K562 (cell line): Measurements from ENCODE around the gene PHYKPL. TPM values are rescaled to one million over a fixed set of nuclear protein-coding genes. Genes with fewer than 3 reads are reported as not detected.

Source experiments
- ATAC-seq: fragments of 200-7000 bp; cut with Tn5 transposase; 3 replicates; pipeline ENCODE4 v1.9.1; 2020; ENCODE audit warnings: moderate library complexity
- BruUV-seq: library from RNA; stranded (reverse); fragments of 400-500 nt; replicated peaks from 2 replicates; lab custom pipeline; 2021; lab: Mats Ljungman, UMichigan
- CTCF ChIA-PET: fragments of 300-600 bp; formaldehyde crosslinking; extraction: SDS; loops from one replicate; lab custom pipeline; 2021; ENCODE audit warnings: low intra/inter-chr PET ratio; lab: Yijun Ruan, JAX
- POLR2A ChIA-PET: fragments of 300-600, 350-650 bp; sonication (Branson Sonifier 250); formaldehyde crosslinking; extraction: SDS; loops from one replicate; lab custom pipeline; 2021; ENCODE audit warnings: antibody characterized with exemption, inconsistent platforms; lab: Yijun Ruan, JAX
- DNase-seq, 4 experiments: peaks; one replicate each; pipeline versions ENCODE4 v3.0.0 to v3.0.0-alpha.2; 2011 to 2018; ENCODE audit warnings: low spot score in 3 of 4, mixed read lengths in 3 of 4; ENCODE audit errors: extremely low read depth in 1 of 4
- FAIRE-seq: peaks from 2 replicates; lab custom pipeline; 2011; peaks lifted over from hg19 to GRCh38; lab: Jason Lieb, UNC
- H2AFZ ChIP-seq: 2 replicates; pipeline ENCODE4 v1.6.0; 2011; ENCODE audit warnings: low read depth, low read length, control low read depth, inconsistent platforms
- H3K27ac ChIP-seq: fragments of 200-600 bp; 3 replicates; pipeline ENCODE4 v1.8.0; 2011; ENCODE audit warnings: low read depth, mild to moderate bottlenecking, control low read depth, inconsistent platforms, low read length, moderate library complexity, mixed read lengths; ENCODE audit errors: extremely low read depth
- H3K27me3 ChIP-seq, 2 experiments: fragments of 300-600 bp in 1 of 2; 2 replicates in 1 of 2; 3 replicates in 1 of 2; pipeline versions ENCODE4 v1.6.0 to v1.8.0; 2011; ENCODE audit warnings: inconsistent platforms in 2 of 2, low read length in 2 of 2, mild to moderate bottlenecking in 1 of 2, mixed read lengths in 1 of 2, moderate library complexity in 1 of 2; ENCODE audit not compliant: control insufficient read depth in 2 of 2, insufficient read depth in 2 of 2
- H3K36me3 ChIP-seq: fragments of 300-600 bp; 3 replicates; pipeline ENCODE4 v1.8.0; 2011; ENCODE audit warnings: mild to moderate bottlenecking, low read length, inconsistent platforms; ENCODE audit not compliant: control insufficient read depth, insufficient read depth
- H3K4me1 ChIP-seq, 2 experiments: fragments of 200-600 bp in 1 of 2; replicated peaks in 1 of 2; 2 replicates in 1 of 2; 3 replicates in 1 of 2; pipeline versions ENCODE4 v1.5.1 to v1.8.0; 2011; ENCODE audit warnings: inconsistent platforms in 2 of 2, low read length in 2 of 2, mild to moderate bottlenecking in 1 of 2, mixed read lengths in 1 of 2, moderate library complexity in 1 of 2; ENCODE audit not compliant: control insufficient read depth in 2 of 2, insufficient read depth in 2 of 2
- H3K4me2 ChIP-seq: 2 replicates; pipeline ENCODE4 v1.6.1; 2011; ENCODE audit warnings: low read length, control low read depth, inconsistent platforms, mixed read lengths; ENCODE audit not compliant: insufficient read depth
- H3K4me3 ChIP-seq: fragments of 200-600 bp; sonication (generic), shearing (Covaris generic); 2 replicates; pipeline ENCODE4 v1.5.1; 2016; ENCODE audit warnings: control low read depth, inconsistent platforms
- H3K79me2 ChIP-seq: fragments of 200-600 bp; 3 replicates; pipeline ENCODE4 v1.8.0; 2011; ENCODE audit warnings: low read length, inconsistent platforms; ENCODE audit not compliant: control insufficient read depth, insufficient read depth
- H3K9ac ChIP-seq, 2 experiments: 2 replicates each; pipeline versions ENCODE4 v1.6.0 to v1.6.1; 2011; ENCODE audit warnings: low read depth in 2 of 2, low read length in 2 of 2, control low read depth in 1 of 2, inconsistent platforms in 1 of 2, mild to moderate bottlenecking in 1 of 2, mixed read lengths in 1 of 2; ENCODE audit not compliant: insufficient read depth in 1 of 2
- H3K9me1 ChIP-seq: one replicate; pipeline ENCODE4 v1.6.0; 2011; ENCODE audit warnings: inconsistent platforms, mild to moderate bottlenecking, low read length, moderate library complexity; ENCODE audit not compliant: control insufficient read depth, insufficient read depth
- H3K9me3 ChIP-seq: replicated peaks from 2 replicates; pipeline ENCODE4 v1.5.1; 2011; ENCODE audit warnings: low read depth, low read length, inconsistent platforms; ENCODE audit not compliant: control insufficient read depth, insufficient read depth
- H4K20me1 ChIP-seq: replicated peaks from 2 replicates; pipeline ENCODE4 v1.6.1; 2011; ENCODE audit warnings: low read length, inconsistent platforms, mixed read lengths; ENCODE audit not compliant: control insufficient read depth, insufficient read depth
- ETV1 ChIP-seq: fragments of 450-650 bp; conservative IDR thresholded peaks from 2 replicates; pipeline ENCODE4 v1.6.1; 2016; ENCODE audit warnings: missing genetic modification characterization, control low read depth, low read depth, missing compliant biosample characterization
- GATA2 ChIP-seq: sonication (generic); formaldehyde crosslinking; IDR thresholded peaks from 2 replicates; pipeline ENCODE4 v1.4.0; 2020; ENCODE audit warnings: mild to moderate bottlenecking, missing genetic modification reagents
- HBP1 ChIP-seq: fragments of 450-650 bp; formaldehyde crosslinking; IDR thresholded peaks from 2 replicates; pipeline ENCODE4 v1.4.0; 2022; ENCODE audit warnings: missing genetic modification characterization
- MTA3 ChIP-seq: fragments of 450-650 bp; formaldehyde crosslinking; IDR thresholded peaks from 2 replicates; pipeline ENCODE4 v1.6.1; 2017; ENCODE audit warnings: mild to moderate bottlenecking, borderline replicate concordance
- NUFIP1 ChIP-seq: fragments of 450-650 bp; IDR thresholded peaks from 2 replicates; pipeline ENCODE4 v1.6.1; 2018; ENCODE audit not compliant: partially characterized antibody
- SNRNP70 ChIP-seq: fragments of 200-400 bp; formaldehyde crosslinking; optimal IDR thresholded peaks from 2 replicates; pipeline ENCODE3; 2017; ENCODE audit warnings: low read depth, low read length
- SP2 ChIP-seq: IDR thresholded peaks from 2 replicates; pipeline ENCODE4 v1.6.1; 2011; ENCODE audit warnings: mild to moderate bottlenecking, low read depth, low read length, moderate library complexity; ENCODE audit not compliant: poor library complexity, severe bottlenecking; ENCODE audit errors: extremely low read depth
- WGBS: fragments of 100-300 bp; shearing (Covaris generic); methylation state at CpG from one replicate; pipeline ENCODE4 v1.1.6; 2016; ENCODE audit warnings: low coverage, mixed read lengths; ENCODE audit not compliant: insufficient coverage; ENCODE audit errors: missing lambda C conversion rate; 5-methylcytosine and 5-hydroxymethylcytosine counted together
- in situ Hi-C: fragments of 300-500 bp; cut with MboI; formaldehyde crosslinking; loops from 4 replicates; pipeline ENCODE4 v1.15.0; 2018; ENCODE audit warnings: inconsistent platforms, mixed read lengths
- intact Hi-C: fragments of 100-400 bp; cut with micrococcal nuclease; formaldehyde crosslinking; loops from 2 replicates; pipeline ENCODE4 v1.14.2; 2022
- polyA plus RNA-seq, 8 experiments: library from polyadenylated mRNA; depleted of rRNA in 4 of 8; stranded (reverse) in 5 of 8; unstranded in 3 of 8; fragments of >200 nt; fragmentation: Nextera tagmentation in 2 of 8; fragmentation: Illumina TruSeq in 1 of 8; extraction: Ambion mirVana in 2 of 8; extraction: Trizol in 1 of 8; gene quantifications; 2 replicates each; pipeline versions ENCODE4 v1.2.1 to v1.2.3, GENCODE V29; 2011 to 2014; ENCODE audit warnings: inconsistent platforms in 1 of 8, missing spikeins in 1 of 8
- total RNA-seq, 7 experiments: library from RNA; depleted of rRNA in 6 of 7; stranded (reverse); fragments of >200 nt in 6 of 7; fragmentation: Illumina TruSeq in 2 of 7; extraction: Trizol in 2 of 7; gene quantifications; 2 replicates each; pipeline versions ENCODE4 v1.2.1 to v1.2.3, GENCODE V29; 2011 to 2021; ENCODE audit warnings: low replicate concordance in 1 of 7
- TF ChIP-seq, protein P1 (sequence below): fragments of 250-450 bp; sonication (Bioruptor Pico); IDR thresholded peaks from 2 replicates; pipeline ENCODE4 v1.4.0; 2020; ENCODE audit warnings: mild to moderate bottlenecking

PHYKPL gene
- total and polyA plus RNA-seq, 9 of the 15 experiments (the other 6 are each of a cell fraction or from before 2014, with no cell fraction given): 4.7 to 34.7 (median 18.6) TPM

- TF ChIP-seq HBP1 (no peak), GATA2 (CRISPR knock-in tag) (no peak)
These were observed 31.2 kb downstream of the PHYKPL start (continued) for GRCh38 chr5:178201221-178201926.

DNA sequence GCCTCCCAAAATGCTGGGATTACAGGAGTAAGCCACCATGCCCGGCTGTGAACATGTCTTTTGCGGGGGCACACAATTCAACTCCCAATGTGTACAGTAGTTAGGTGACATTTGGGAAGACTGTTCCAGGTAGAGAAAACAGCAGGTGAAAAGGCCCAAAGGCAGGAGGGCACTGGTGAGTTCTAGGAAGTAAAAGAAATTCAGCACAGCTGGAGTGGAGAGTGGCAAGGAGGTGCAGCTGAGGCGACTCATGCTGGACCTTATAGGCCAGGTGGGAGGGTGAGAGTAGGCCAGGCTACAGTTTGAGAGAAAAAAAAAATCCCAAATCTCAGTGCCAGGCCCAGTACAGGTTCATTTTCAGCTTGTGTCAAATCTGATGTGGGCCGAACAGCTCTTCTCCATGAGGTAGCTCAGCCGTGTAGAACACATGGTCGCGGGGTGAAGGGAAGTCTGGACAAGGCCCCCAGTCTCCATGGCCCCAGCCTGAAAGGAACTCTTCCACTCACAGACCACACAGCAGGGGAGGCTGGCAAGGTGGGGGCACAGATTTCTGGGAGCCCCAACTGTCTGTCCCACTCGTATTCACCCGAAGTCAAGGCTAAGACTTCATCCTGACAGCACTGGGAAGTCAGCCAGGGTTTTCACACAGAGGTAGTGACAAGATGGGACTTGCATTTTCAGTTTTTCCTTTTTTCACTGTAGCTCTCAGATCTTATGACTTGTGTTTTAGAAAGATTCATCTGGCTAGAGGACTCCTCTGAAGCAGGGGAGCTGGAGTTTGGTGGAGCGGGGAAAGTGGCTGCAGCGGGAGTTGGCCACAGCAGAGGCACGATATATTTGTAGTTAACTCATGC, 32.8 kb downstream of the PHYKPL start:
- TF ChIP-seq MTA3: no peak
- TF ChIP-seq SP2: no peak
- TF ChIP-seq SNRNP70: no peak
- TF ChIP-seq ETV1: no peak
- TF ChIP-seq NUFIP1: no peak
- TF ChIP-seq, protein P1, sequence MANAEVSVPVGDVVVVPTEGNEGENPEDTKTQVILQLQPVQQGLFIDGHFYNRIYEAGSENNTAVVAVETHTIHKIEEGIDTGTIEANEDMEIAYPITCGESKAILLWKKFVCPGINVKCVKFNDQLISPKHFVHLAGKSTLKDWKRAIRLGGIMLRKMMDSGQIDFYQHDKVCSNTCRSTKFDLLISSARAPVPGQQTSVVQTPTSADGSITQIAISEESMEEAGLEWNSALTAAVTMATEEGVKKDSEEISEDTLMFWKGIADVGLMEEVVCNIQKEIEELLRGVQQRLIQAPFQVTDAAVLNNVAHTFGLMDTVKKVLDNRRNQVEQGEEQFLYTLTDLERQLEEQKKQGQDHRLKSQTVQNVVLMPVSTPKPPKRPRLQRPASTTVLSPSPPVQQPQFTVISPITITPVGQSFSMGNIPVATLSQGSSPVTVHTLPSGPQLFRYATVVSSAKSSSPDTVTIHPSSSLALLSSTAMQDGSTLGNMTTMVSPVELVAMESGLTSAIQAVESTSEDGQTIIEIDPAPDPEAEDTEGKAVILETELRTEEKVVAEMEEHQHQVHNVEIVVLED (CRISPR knock-in tag): no peak
- in situ Hi-C loops: no loop called here
- no peaks in the 10 kb centered on the region for H3K9me3 ChIP-seq
- no peak for DNase-seq
- intact Hi-C loops: no loop called here
- BruUV-seq: no TSS peak
- peak overlapping the region in 1 of 2 experiments; percentile 61; a peak in 1 of 4 replicates for H3K9ac ChIP-seq
- H3K27me3 ChIP-seq: peaks cover 3 to 4% of the 10 kb centered on the region in 2 experiments; a peak in 3 of 5 replicates
- no peak overlapping the region for H2AFZ ChIP-seq
- peaks cover 18% of the 10 kb centered on the region for H3K79me2 ChIP-seq
- H3K4me1 ChIP-seq: peaks cover 3 to 11% of the 10 kb centered on the region in 2 experiments; a peak in 4 of 5 replicates
- no peak for ATAC-seq
- H3K4me3 ChIP-seq: no peak overlapping the region
- FAIRE-seq: no peak
- no peaks in the 10 kb centered on the region for H4K20me1 ChIP-seq
- WGBS: 63% methylated on average over 12 of the region's 12 CpGs
- CTCF ChIA-PET: no interaction called here
- no peaks in the 10 kb centered on the region for H3K9me1 ChIP-seq
- no peak overlapping the region for H3K27ac ChIP-seq
- no peak overlapping the region for H3K4me2 ChIP-seq
- POLR2A ChIA-PET: interaction anchor here (0.6 to 1.9 kb wide), 3 partner anchors 14 to 684 kb away, joined by 3 to 4 read pairs (median 4); no protein-coding TSS in a partner anchor
- H3K36me3 ChIP-seq: no peaks in the 10 kb centered on the region
